ENCODE measurements around the gene KHDRBS2.

The KHDRBS2 gene

GRCh38 chr6:62146954-62147853, 138.8 kb downstream of the KHDRBS2 start:
- Mint-ChIP-seq H3K27ac (no peak overlapping the region), H3K27me3 (no peaks in the 10 kb centered on the region), H3K36me3 (ENCODE audit: low read depth) (no peaks in the 10 kb centered on the region), H3K4me1 (ENCODE audit: low read depth) (no peaks in the 10 kb centered on the region), H3K4me3 (no peak overlapping the region), H3K9me3 (no peaks in the 10 kb centered on the region)
- intact Hi-C loops (cut with micrococcal nuclease) = no loop called here

- Mint-ChIP-seq H3K27me3 (no peaks in the 10 kb centered on the region), H3K27ac (no peak overlapping the region), H3K9me3 (peaks cover 16% of the 10 kb centered on the region), H3K36me3 (ENCODE audit: low read depth) (no peaks in the 10 kb centered on the region), H3K4me3 (no peak overlapping the region), H3K4me1 (ENCODE audit: low read depth) (no peaks in the 10 kb centered on the region)
- intact Hi-C loops (cut with micrococcal nuclease) = no loop called here
Measured at GRCh38 chr6:62129127-62129526, 156.9 kb downstream of the KHDRBS2 start.

DNA sequence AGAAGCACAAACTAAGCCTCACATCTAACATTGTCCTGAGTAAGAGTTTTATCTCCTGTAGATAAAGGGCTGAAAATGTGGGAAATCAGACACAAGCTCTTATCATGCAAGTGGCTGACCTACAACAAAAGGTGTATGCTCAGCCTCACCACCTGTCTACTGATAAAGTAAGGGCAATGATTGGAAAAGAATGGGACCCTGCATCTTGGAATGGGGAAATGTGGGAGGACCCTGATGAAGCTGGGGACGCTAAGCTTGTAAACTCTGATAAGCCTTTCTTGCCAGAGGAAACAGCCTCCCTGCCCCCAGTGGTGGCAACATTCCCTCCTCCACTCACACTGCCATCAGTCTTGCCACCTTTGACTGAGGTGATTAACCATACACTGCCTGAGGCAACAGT, 166.6 kb downstream of the KHDRBS2 start:
- Mint-ChIP-seq H3K27ac (no peak overlapping the region), H3K4me3 (no peak overlapping the region), H3K4me1 (ENCODE audit: low read depth) (no peaks in the 10 kb centered on the region), H3K27me3 (no peaks in the 10 kb centered on the region), H3K9me3 (peaks cover 41% of the 10 kb centered on the region), H3K36me3 (ENCODE audit: low read depth) (no peaks in the 10 kb centered on the region)
- intact Hi-C loops (cut with micrococcal nuclease) = no loop called here

DNA sequence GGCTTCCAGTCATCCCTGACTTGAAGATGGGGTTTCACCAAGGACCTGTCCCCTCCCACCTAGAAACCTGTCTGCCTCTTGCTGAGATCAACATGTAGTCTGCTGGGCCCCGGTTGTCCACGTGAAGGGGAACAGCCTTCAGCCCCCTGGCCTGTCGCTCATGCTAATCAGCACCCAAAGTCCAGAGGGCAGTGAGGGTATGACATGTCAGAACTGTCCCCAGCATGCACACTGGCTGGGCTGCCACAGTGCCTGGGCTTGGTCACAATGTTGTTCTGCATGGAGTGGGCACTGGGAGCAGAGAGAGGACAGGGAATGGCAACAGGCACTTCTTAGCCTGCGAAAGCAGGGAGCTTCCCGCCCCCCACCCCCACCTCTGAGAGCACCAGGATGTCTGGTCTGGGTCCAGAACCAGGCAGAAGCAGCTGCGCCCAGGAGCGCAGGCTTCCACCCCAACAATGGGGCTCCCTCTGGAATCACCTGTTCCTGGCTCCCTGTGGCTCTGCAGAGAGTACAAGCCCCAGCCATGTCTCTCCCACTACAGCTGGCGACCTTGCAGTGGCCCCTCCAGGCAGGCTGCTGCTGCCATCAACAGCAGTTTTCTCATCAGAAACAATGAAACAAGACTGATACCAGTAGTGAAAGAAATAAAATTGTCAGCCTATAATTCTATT, 182.7 kb downstream of the KHDRBS2 start:
- Mint-ChIP-seq H3K9me3 (peaks cover 42% of the 10 kb centered on the region), H3K4me1 (ENCODE audit: low read depth) (no peaks in the 10 kb centered on the region), H3K27ac (no peak overlapping the region), H3K36me3 (ENCODE audit: low read depth) (no peaks in the 10 kb centered on the region), H3K4me3 (no peak overlapping the region), H3K27me3 (no peaks in the 10 kb centered on the region)
- intact Hi-C loops (cut with micrococcal nuclease) = no loop called here

DNA sequence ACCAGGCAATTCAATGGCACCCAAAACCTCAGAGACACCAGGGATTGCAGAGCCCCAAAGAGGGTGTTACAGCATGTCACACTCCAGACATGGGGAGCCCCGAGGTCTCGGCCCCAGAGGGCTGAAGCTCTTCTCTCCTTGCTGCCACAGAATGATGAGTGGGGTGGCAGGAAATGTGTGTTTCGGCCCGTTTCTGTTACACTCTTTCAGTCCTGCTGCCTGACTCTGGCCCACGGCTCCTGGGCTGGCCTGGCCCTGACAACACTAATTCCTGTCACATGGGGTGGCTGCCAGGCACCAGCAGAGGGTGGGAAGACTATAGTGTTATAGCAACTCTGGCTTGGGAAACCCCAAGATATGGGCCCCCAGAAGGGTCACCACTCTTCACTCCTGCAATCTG, 183.6 kb downstream of the KHDRBS2 start:
- Mint-ChIP-seq H3K27ac (no peak overlapping the region), H3K36me3 (ENCODE audit: low read depth) (no peaks in the 10 kb centered on the region), H3K9me3 (peaks cover 52% of the 10 kb centered on the region), H3K4me3 (no peak overlapping the region), H3K4me1 (ENCODE audit: low read depth) (no peaks in the 10 kb centered on the region), H3K27me3 (no peaks in the 10 kb centered on the region)
- intact Hi-C loops (cut with micrococcal nuclease) = no loop called here

DNA sequence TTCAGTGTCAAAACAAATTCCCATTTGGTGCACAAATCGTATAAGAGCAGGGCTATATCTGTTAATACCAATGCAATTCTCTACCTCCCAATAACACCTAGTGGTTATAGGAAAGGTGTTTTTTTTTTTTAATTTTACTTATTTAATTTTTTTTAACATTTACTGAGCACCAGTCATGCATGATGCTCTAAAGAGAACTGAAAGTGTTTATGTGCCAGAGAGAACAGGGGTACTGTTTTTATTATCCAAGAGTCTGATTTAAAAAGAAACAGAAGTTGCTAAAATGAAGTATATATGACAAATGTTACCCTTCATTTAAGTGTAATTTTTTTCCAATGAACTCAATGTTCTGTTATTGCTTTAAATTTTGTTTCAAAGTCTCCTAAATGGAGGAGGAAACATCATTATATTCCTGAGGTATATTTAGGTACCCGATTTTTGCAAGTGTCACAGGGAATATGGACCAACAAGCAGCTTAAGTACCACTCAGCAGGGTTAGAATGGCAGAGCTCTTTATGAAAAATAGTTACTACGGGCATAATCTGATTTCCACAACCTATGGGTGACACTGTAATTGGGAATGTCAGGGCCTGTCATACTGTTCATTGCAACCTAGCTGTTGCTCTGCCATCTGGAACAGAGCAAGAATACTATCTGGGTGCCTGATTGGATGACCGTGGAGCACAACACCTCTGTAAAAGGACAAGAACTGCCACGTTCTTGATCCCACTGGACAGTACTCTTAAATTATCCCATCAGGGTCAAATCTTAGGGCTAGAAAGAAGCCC, 195.4 kb downstream of the KHDRBS2 start:
- H3K4me1 Mint-ChIP-seq (ENCODE audit: low read depth) = no peaks in the 10 kb centered on the region
- no peak overlapping the region for H3K4me3 Mint-ChIP-seq
- H3K9me3 Mint-ChIP-seq = peaks cover 36% of the 10 kb centered on the region
- no peaks in the 10 kb centered on the region for H3K36me3 Mint-ChIP-seq (ENCODE audit: low read depth)
- H3K27ac Mint-ChIP-seq = no peak overlapping the region
- no peaks in the 10 kb centered on the region for H3K27me3 Mint-ChIP-seq
- intact Hi-C loops (cut with micrococcal nuclease) = no loop called here

DNA sequence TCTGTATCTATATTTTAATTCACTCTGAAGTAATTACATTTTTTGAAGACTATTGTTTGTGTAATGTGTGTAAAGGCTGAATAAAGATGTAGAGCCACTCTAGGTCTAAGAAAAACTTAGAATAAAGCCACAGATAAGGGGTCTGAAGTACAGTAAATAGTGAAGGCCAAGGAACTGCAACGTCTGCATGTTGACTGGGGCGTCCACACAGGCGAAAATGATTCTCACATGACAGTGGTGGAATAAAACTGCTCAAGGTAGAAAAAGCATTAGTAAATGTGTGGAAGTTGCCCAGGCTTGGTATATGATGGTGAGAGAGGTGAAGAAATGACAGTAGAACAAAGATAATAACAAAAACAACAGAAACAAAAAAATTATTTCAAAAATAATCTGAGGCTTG, 196.2 kb downstream of the KHDRBS2 start:
- intact Hi-C loops (cut with micrococcal nuclease) = no loop called here
- Mint-ChIP-seq H3K4me1 (ENCODE audit: low read depth) (no peaks in the 10 kb centered on the region), H3K4me3 (no peak overlapping the region), H3K27me3 (no peaks in the 10 kb centered on the region), H3K9me3 (peaks cover 45% of the 10 kb centered on the region), H3K27ac (no peak overlapping the region), H3K36me3 (ENCODE audit: low read depth) (no peaks in the 10 kb centered on the region)

DNA sequence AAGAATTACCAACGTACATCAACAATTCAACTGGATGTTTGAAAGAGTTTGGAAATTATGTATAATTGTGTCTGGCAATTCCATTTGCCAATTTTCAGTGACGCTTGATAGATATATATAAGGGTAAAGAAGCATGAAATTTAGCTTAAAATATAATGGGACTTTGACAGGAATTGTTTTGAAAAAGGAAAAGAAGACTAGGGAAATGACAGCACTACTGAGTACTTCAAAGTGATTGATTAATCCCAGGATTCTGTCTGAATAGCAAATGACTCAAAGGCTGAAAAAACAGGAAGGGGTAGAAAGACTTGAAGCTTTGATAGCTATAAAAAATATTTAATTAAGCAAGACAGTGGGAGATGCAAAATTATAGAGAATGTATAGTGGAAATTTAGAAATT, 200.0 kb downstream of the KHDRBS2 start:
- Mint-ChIP-seq H3K4me1 (ENCODE audit: low read depth) (no peaks in the 10 kb centered on the region), H3K4me3 (no peak overlapping the region), H3K9me3 (peaks cover 61% of the 10 kb centered on the region), H3K36me3 (ENCODE audit: low read depth) (no peaks in the 10 kb centered on the region), H3K27me3 (no peaks in the 10 kb centered on the region), H3K27ac (no peak overlapping the region)
- intact Hi-C loops (cut with micrococcal nuclease) = no loop called here

DNA sequence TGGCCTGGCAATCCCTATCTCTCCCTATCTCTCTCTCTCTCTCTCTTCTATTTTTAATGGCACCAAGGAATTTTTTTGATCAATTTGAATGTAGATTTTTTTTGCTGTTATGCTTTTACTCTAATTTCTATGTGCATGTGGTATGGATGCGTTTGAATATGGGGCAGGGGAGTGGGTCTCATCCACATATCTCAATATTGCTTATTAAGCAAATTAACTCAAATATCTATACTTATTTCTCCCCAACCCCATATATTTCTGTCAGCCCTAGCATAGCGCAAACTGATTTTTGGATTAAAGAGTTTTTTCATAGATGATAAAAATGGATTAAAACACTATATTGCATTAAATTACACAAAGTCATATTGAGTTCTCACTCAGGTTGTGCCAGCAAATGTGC, 210.2 kb downstream of the KHDRBS2 start:
- Mint-ChIP-seq H3K27ac (no peak overlapping the region), H3K36me3 (ENCODE audit: low read depth) (no peaks in the 10 kb centered on the region), H3K27me3 (no peaks in the 10 kb centered on the region), H3K4me1 (ENCODE audit: low read depth) (no peaks in the 10 kb centered on the region), H3K4me3 (no peak overlapping the region), H3K9me3 (peaks cover 36% of the 10 kb centered on the region)
- intact Hi-C loops (cut with micrococcal nuclease) = no loop called here

GRCh38 chr6:62059901-62060300, 226.1 kb downstream of the KHDRBS2 start:
- no peaks in the 10 kb centered on the region for H3K36me3 Mint-ChIP-seq (ENCODE audit: low read depth)
- intact Hi-C loops (cut with micrococcal nuclease) = no loop called here

DNA sequence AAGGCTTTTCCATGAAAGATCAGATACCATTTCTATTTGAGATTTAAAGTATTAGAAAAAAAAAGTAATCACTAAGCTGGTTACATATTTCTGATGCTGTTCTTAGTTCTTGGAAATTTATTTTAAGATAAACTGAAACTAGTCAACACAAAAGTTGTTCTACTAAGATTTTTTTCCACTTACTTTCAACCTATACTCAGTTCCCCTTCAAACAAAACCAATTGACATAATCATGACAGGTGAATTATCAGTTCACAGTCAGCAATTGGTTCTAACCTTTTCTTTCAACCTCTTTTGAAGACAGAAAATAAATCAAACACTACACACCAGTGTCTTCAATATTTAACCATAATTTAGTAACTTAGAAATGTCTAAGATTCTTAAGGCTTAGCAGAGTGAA, 228.7 kb downstream of the KHDRBS2 start:
- no peaks in the 10 kb centered on the region for H3K27me3 Mint-ChIP-seq
- H3K9me3 Mint-ChIP-seq = peaks cover 41% of the 10 kb centered on the region
- H3K27ac Mint-ChIP-seq = no peak overlapping the region
- H3K4me3 Mint-ChIP-seq = no peak overlapping the region
- no peaks in the 10 kb centered on the region for H3K4me1 Mint-ChIP-seq (ENCODE audit: low read depth)
- intact Hi-C loops (cut with micrococcal nuclease) = no loop called here
- H3K36me3 Mint-ChIP-seq (ENCODE audit: low read depth) = no peaks in the 10 kb centered on the region

More at GRCh38 chr6:62059901-62060300, 226.1 kb downstream of the KHDRBS2 start:
- Mint-ChIP-seq H3K4me1 (ENCODE audit: low read depth) (no peaks in the 10 kb centered on the region), H3K27ac (no peak overlapping the region), H3K27me3 (no peaks in the 10 kb centered on the region), H3K9me3 (peaks cover 32% of the 10 kb centered on the region), H3K4me3 (no peak overlapping the region)

DNA sequence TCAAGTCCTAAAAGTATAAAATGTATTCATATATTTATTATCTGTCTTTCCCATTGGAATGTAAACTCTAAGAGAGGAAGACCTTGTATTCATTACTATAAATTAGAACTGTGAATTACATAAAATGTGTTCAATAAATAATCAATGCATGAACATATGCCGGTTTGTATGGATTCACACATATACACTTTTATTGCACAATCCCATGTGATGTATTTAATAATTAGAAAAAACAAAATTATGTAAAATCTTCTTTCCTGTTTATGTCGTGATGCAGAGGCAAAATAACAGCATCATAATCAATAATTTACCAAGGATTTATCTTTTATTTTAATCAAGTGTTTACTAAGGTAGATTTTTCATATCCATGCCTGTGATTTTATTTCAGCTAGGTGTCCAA, 240.5 kb downstream of the KHDRBS2 start:
- H3K4me3 Mint-ChIP-seq = no peak overlapping the region
- no peak overlapping the region for H3K27ac Mint-ChIP-seq
- H3K36me3 Mint-ChIP-seq (ENCODE audit: low read depth) = no peaks in the 10 kb centered on the region
- H3K9me3 Mint-ChIP-seq = peaks cover 9% of the 10 kb centered on the region
- intact Hi-C loops (cut with micrococcal nuclease) = no loop called here
- no peaks in the 10 kb centered on the region for H3K27me3 Mint-ChIP-seq
- H3K4me1 Mint-ChIP-seq (ENCODE audit: low read depth) = no peaks in the 10 kb centered on the region

DNA sequence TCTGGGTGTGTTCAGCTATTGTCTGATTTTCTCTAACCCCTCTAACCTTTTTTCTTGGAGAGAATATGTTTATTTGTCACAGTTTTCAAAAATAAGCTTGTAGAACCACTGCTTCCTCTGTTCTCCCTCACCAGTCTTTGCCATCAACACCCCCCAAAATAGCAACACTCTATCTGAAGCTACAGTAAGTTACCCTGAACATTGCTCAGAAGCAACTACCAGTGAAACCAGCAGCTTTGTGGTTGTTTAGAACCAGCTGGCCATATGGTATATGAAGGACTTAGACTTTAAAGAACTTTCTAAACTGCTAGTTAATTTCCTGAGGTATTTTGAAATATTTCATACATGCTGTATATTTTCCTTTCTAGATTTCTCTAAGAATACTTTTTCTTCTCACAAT, 242.9 kb downstream of the KHDRBS2 start:
- H3K36me3 Mint-ChIP-seq (ENCODE audit: low read depth) = no peaks in the 10 kb centered on the region
- H3K4me1 Mint-ChIP-seq (ENCODE audit: low read depth) = no peaks in the 10 kb centered on the region
- no peak overlapping the region for H3K4me3 Mint-ChIP-seq

DNA sequence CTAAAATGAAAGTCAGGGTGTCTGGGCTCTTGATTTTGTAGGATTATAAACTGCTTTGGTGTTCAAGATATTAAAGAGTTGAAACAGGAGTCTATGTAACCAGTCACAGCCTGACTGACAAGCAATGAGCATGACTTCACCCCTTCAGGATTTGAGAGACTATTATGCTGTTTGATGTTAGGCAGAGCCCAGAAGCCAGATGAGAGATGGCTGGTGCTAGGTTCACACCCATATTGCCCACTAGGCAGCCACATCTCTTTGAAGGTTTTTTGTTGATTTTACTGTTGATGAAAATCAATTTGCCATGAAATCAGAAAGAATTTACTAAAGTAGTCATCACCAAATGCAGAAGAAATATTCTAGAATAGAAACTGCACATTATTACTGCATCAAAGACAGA, 243.6 kb downstream of the KHDRBS2 start:
- intact Hi-C loops (cut with micrococcal nuclease) = no loop called here

More for the DNA sequence above, 242.9 kb downstream of the KHDRBS2 start:
- no peaks in the 10 kb centered on the region for H3K9me3 Mint-ChIP-seq
- no peaks in the 10 kb centered on the region for H3K27me3 Mint-ChIP-seq
- intact Hi-C loops (cut with micrococcal nuclease) = no loop called here
- H3K27ac Mint-ChIP-seq = no peak overlapping the region

More for the DNA sequence above, 243.6 kb downstream of the KHDRBS2 start:
- Mint-ChIP-seq H3K4me1 (ENCODE audit: low read depth) (no peaks in the 10 kb centered on the region), H3K27me3 (no peaks in the 10 kb centered on the region), H3K9me3 (no peaks in the 10 kb centered on the region), H3K27ac (no peak overlapping the region), H3K36me3 (ENCODE audit: low read depth) (no peaks in the 10 kb centered on the region), H3K4me3 (no peak overlapping the region)

All from dendritic cell treated with granulocyte-macrophage colony-stimulating factor and Interleukin-4, amounts not matched to agents 40 ng/mL and 50 ng/mL, for 4 days (primary cell).